Neutrophil (primary cell): Measurements from ENCODE around the gene ISCU.
A peak's percentile ranks its signal among the peaks of the same experiment; 100 is the strongest.

Experiments used
- H3K27ac ChIP-seq: fragments of 200-600 bp; sonication (generic); 2 replicates; pipeline ENCODE4 v1.5.1; 2016; ENCODE audit warnings: mild to moderate bottlenecking, moderate library complexity
- H3K27me3 ChIP-seq: fragments of 200-600 bp; sonication (generic); 2 replicates; pipeline ENCODE4 v1.6.0; 2016; ENCODE audit warnings: mild to moderate bottlenecking
- H3K36me3 ChIP-seq: fragments of 200-600 bp; sonication (generic); 2 replicates; pipeline ENCODE4 v1.5.1; 2017
- H3K4me1 ChIP-seq, 2 experiments: fragments of 200-600 bp in 1 of 2; sonication (generic) in 1 of 2; 1 replicate in 1 of 2; 2 replicates in 1 of 2; pipeline versions ENCODE4 v1.5.1 to v1.6.1; 2013 to 2016; ENCODE audit warnings: low read depth in 1 of 2, low read length in 1 of 2, mild to moderate bottlenecking in 1 of 2, moderate library complexity in 1 of 2; ENCODE audit not compliant: control insufficient read depth in 1 of 2, insufficient read depth in 1 of 2
- H3K4me3 ChIP-seq, 2 experiments: fragments of 200-600 bp in 1 of 2; sonication (generic) in 1 of 2; 1 replicate in 1 of 2; 2 replicates in 1 of 2; pipeline ENCODE4 v1.5.1; 2013 to 2016; ENCODE audit warnings: low read depth in 1 of 2, low read length in 1 of 2, mild to moderate bottlenecking in 1 of 2, moderate library complexity in 1 of 2
- H3K9me3 ChIP-seq: fragments of 200-600 bp; sonication (generic); 2 replicates; pipeline ENCODE4 v1.5.1; 2016
- TF ChIP-seq, protein P1 (sequence below): fragments of 200-600 bp; sonication (generic); IDR thresholded peaks from 2 replicates; pipeline ENCODE4 v1.5.1; 2016; ENCODE audit warnings: antibody characterized with exemption

The ISCU gene

DNA sequence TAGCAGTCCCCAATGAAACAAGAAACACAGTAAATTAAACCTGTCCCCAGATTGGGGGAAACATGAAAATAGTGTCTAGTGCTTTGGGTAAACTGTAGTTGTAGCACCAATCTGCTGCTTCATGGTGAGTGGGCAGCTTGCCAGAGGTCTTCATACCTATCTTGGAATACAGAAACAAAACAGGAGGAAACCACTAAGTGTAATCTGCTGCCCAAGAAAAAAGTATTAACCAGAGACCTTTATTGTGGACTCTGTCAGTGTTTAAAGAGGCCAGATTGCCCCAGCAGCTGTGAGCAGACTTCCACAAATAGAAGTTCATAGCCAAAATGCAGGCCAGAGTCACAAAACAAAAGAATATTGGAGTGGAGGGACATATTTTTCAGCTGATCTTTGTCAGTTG lies 2.3 kb downstream of the ISCU start:
- no peak overlapping the region for H3K27ac ChIP-seq
- peaks cover 31 to 32% of the 10 kb centered on the region in 2 experiments for H3K4me1 ChIP-seq
- H3K36me3 ChIP-seq: peaks cover 55% of the 10 kb centered on the region
- no peak overlapping the region for H3K4me3 ChIP-seq
- no peaks in the 10 kb centered on the region for H3K27me3 ChIP-seq
- no peaks in the 10 kb centered on the region for H3K9me3 ChIP-seq
- TF ChIP-seq, protein P1, sequence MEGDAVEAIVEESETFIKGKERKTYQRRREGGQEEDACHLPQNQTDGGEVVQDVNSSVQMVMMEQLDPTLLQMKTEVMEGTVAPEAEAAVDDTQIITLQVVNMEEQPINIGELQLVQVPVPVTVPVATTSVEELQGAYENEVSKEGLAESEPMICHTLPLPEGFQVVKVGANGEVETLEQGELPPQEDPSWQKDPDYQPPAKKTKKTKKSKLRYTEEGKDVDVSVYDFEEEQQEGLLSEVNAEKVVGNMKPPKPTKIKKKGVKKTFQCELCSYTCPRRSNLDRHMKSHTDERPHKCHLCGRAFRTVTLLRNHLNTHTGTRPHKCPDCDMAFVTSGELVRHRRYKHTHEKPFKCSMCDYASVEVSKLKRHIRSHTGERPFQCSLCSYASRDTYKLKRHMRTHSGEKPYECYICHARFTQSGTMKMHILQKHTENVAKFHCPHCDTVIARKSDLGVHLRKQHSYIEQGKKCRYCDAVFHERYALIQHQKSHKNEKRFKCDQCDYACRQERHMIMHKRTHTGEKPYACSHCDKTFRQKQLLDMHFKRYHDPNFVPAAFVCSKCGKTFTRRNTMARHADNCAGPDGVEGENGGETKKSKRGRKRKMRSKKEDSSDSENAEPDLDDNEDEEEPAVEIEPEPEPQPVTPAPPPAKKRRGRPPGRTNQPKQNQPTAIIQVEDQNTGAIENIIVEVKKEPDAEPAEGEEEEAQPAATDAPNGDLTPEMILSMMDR: no peak

DNA sequence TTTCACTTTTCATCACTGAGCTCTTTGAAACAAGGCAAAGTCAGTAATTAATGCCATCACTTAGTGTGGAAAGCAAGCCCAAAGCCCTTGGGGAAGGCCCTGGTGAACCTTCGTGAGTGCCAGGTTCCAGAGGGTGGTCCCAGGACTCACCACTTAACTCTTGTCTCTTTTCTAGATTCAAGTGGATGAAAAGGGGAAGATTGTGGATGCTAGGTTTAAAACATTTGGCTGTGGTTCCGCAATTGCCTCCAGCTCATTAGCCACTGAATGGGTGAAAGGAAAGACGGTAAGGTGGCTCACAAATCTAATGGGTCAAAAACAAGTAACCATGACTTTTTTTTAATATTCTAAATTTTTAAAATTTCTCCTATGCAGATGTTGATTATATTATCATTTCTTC lies 2.8 kb downstream of the ISCU start:
- peaks cover 59% of the 10 kb centered on the region for H3K36me3 ChIP-seq
- TF ChIP-seq, protein P1: no peak
- no peaks in the 10 kb centered on the region for H3K27me3 ChIP-seq
- H3K4me1 ChIP-seq: peaks cover 26 to 28% of the 10 kb centered on the region in 2 experiments
- H3K4me3 ChIP-seq: no peak overlapping the region
- no peaks in the 10 kb centered on the region for H3K9me3 ChIP-seq
- no peak overlapping the region for H3K27ac ChIP-seq

DNA sequence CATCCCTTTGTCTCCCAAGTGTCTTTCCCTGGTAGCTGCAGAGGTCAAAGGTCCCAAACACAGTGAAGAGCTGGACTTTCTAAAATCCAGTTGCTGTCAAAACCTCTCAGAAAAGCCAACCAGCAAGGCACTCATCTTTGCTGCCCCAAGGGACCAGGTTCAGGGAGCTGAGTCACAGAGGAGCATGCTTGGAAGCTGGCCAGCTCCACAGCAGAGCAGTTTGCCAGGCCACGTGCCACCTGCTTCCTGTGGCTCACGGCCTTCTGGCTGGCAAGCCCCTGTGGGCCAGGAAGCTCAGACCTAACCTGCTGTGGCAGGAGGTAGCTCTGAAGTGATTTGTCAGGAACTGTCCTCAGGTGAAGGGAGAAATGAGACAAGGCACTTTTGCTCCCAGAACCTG lies 3.6 kb downstream of the ISCU start:
- TF ChIP-seq, protein P1: no peak
- Histone ChIP-seq H3K27me3 (no peaks in the 10 kb centered on the region), H3K4me3 (no peak overlapping the region), H3K4me1 (peaks cover 21 to 23% of the 10 kb centered on the region in 2 experiments), H3K27ac (no peak overlapping the region), H3K9me3 (no peaks in the 10 kb centered on the region), H3K36me3 (peaks cover 59% of the 10 kb centered on the region)

DNA sequence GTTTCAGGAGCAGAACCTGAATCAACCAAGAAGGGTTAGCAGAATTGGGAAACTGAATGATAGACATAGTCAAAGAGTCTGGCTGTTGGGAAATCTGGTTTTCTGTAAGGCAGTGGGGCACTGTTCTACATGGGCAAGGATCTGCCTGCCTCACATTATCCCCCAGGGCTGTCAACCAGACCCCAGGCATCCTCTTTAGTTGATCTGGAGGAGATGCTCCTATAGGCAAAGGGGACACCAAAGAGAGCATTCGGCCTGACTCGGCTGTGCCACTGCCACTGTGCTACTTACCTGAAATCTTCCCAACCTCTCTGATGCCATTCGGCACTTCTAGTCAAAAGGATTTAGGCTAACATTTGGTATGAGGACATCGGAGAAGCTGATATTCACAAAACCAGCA lies 4.1 kb downstream of the ISCU start:
- TF ChIP-seq, protein P1: no peak
- Histone ChIP-seq H3K4me3 (no peak overlapping the region), H3K36me3 (peaks cover 59% of the 10 kb centered on the region), H3K27ac (no peak overlapping the region), H3K27me3 (no peaks in the 10 kb centered on the region), H3K9me3 (no peaks in the 10 kb centered on the region), H3K4me1 (peaks cover 19 to 23% of the 10 kb centered on the region in 2 experiments)

DNA sequence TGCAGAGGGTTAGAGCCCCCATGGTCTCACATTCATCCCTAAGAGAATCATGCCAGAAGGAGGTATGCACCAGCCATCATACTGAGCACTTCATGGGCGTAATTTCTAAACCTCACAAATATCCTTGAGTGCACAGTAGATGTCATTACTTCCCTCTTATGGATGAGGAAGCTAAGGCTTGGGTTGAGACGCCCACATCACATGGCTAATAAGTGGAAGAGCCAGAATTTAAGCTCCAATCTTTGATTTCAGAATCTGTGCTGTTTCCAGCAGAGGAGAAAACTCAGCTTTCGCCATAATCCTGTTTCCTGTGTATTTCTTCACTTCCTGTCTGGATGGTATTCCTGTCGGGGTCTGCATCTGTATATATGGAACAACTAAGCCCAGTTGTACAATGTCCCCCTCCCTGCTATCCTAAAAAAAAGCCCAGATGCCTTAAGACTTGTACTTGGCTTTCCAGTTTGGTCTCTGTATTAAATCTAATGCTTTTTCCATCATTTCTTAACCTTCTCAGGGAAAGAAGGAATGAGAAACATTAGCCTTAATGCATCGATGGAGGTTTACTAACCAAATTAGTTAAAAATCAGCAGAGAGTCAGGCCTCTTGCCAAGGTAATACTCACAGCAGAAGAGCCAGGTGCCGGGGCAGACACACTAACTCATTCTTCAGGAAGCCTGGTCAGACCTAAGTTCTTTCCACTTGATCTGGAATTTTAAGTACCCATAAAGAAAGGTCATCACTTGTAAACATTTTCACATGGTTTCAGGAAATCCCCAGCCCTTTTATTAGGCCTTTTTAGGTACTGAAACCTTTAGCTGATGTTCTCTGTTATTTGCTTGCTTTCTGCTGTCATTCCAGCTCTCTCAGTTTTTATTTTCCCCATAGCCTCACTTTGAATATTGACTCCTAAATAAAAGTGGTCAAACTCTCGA lies 5.3 kb downstream of the ISCU start:
- no peak overlapping the region for H3K4me3 ChIP-seq
- H3K27me3 ChIP-seq: no peaks in the 10 kb centered on the region
- H3K9me3 ChIP-seq: no peaks in the 10 kb centered on the region
- peaks cover 59% of the 10 kb centered on the region for H3K36me3 ChIP-seq
- peak overlapping the region; percentile 2 for H3K27ac ChIP-seq
- TF ChIP-seq, protein P1: no peak
- H3K4me1 ChIP-seq: peaks cover 12 to 15% of the 10 kb centered on the region in 2 experiments
